Smooth muscle cell (in vitro differentiated cells): Measurements from ENCODE around the gene TCOF1. TPM values are rescaled to one million over a fixed set of nuclear protein-coding genes. Genes with fewer than 3 reads are reported as not detected.
A peak's percentile ranks its signal among the peaks of the same experiment; 100 is the strongest.

Source experiments
- DNase-seq: peaks from one replicate; lab custom pipeline; 2025; ENCODE audit not compliant: unreplicated experiment; lab: John Stamatoyannopoulos, UW
- H2AFZ ChIP-seq: fragments of 200-600 bp; sonication (generic); 2 replicates; pipeline ENCODE4 v1.6.0; 2016; ENCODE audit warnings: antibody characterized with exemption, low read depth, mild to moderate bottlenecking
- H3F3A ChIP-seq: fragments of 200-600 bp; sonication (generic); 2 replicates; pipeline ENCODE4 v1.6.0; 2017; ENCODE audit warnings: antibody characterized with exemption, low read depth
- H3K27ac ChIP-seq: fragments of 200-600 bp; sonication (generic); 2 replicates; pipeline ENCODE4 v1.5.1; 2016; ENCODE audit warnings: low read depth, mild to moderate bottlenecking
- H3K27me3 ChIP-seq: fragments of 200-600 bp; sonication (generic); 2 replicates; pipeline ENCODE4 v1.6.1; 2016; ENCODE audit warnings: low read depth, mild to moderate bottlenecking
- H3K36me3 ChIP-seq: fragments of 200-600 bp; sonication (generic); 2 replicates; pipeline ENCODE4 v1.5.1; 2016; ENCODE audit warnings: low read depth
- H3K4me1 ChIP-seq: fragments of 200-600 bp; sonication (generic); 2 replicates; pipeline ENCODE4 v1.5.1; 2016; ENCODE audit warnings: low read depth
- H3K4me2 ChIP-seq: fragments of 200-600 bp; sonication (generic); 2 replicates; pipeline ENCODE4 v1.6.0; 2016; ENCODE audit warnings: mild to moderate bottlenecking
- H3K4me3 ChIP-seq: fragments of 200-600 bp; sonication (generic); 2 replicates; pipeline ENCODE4 v1.5.1; 2016; ENCODE audit warnings: mild to moderate bottlenecking
- H3K79me2 ChIP-seq: fragments of 200-600 bp; sonication (generic); 2 replicates; pipeline ENCODE4 v1.6.0; 2016; ENCODE audit warnings: low read depth, mild to moderate bottlenecking
- H3K9ac ChIP-seq: fragments of 200-600 bp; sonication (generic); 2 replicates; pipeline ENCODE4 v1.6.0; 2016; ENCODE audit warnings: low read depth
- H3K9me3 ChIP-seq: fragments of 200-600 bp; sonication (generic); replicated peaks from 2 replicates; pipeline ENCODE4 v1.5.1; 2016; ENCODE audit warnings: low read depth
- H4K20me1 ChIP-seq: fragments of 200-600 bp; sonication (generic); 2 replicates; pipeline ENCODE4 v1.6.0; 2016; ENCODE audit warnings: low read depth
- WGBS: methylation state at CpG from one replicate; pipeline ENCODE4 v1.1.7; 2016; ENCODE audit warnings: low lambda C conversion rate; 5-methylcytosine and 5-hydroxymethylcytosine counted together
- polyA plus RNA-seq: library from polyadenylated mRNA; unstranded; fragments of >200 nt; fragmentation: Nextera tagmentation; extraction: Ambion mirVana; gene quantifications from 2 replicates; pipeline ENCODE4 v1.2.1, GENCODE V29; 2016
- total RNA-seq: library from RNA; depleted of rRNA; stranded (reverse); fragments of >200 nt; gene quantifications from 2 replicates; pipeline ENCODE4 v1.2.3, GENCODE V29; 2014
- TF ChIP-seq, protein P1 (sequence below): fragments of 200-600 bp; sonication (generic); IDR thresholded peaks from 2 replicates; pipeline ENCODE4 v1.5.1; 2017; ENCODE audit warnings: borderline replicate concordance, mild to moderate bottlenecking, antibody characterized with exemption; ENCODE audit not compliant: insufficient read depth, poor library complexity, severe bottlenecking

Gene TCOF1
- total and polyA plus RNA-seq, 2 experiments from 2014 or later = 16.0 to 25.9 TPM

DNA sequence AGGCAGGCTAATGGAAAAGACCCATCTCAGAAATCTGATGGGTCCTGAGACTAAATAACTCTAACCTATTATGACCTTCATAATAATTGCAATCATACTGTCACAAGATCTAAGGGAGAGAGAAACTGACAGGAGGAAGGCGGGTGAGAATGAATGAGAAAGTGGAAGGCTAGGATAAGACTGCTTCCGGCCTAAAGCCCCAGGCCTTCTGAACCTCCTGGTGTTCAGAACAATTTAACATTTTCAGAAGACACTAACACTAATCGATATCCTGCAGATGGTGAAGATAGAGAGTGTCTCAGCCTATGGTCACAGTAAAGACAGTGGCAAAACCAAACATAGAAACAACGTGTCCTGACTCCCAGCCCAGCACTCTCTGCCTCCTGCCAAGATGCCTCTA is 90.8 kb downstream of the TCOF1 start:
- peak overlapping the region; percentile 100 for H3K4me2 ChIP-seq
- peaks cover 38% of the 10 kb centered on the region for H3K79me2 ChIP-seq
- H3K27me3 ChIP-seq = no peaks in the 10 kb centered on the region
- peak overlapping the region; percentile 92 for H3K27ac ChIP-seq
- TF ChIP-seq, protein P1, sequence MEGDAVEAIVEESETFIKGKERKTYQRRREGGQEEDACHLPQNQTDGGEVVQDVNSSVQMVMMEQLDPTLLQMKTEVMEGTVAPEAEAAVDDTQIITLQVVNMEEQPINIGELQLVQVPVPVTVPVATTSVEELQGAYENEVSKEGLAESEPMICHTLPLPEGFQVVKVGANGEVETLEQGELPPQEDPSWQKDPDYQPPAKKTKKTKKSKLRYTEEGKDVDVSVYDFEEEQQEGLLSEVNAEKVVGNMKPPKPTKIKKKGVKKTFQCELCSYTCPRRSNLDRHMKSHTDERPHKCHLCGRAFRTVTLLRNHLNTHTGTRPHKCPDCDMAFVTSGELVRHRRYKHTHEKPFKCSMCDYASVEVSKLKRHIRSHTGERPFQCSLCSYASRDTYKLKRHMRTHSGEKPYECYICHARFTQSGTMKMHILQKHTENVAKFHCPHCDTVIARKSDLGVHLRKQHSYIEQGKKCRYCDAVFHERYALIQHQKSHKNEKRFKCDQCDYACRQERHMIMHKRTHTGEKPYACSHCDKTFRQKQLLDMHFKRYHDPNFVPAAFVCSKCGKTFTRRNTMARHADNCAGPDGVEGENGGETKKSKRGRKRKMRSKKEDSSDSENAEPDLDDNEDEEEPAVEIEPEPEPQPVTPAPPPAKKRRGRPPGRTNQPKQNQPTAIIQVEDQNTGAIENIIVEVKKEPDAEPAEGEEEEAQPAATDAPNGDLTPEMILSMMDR = no peak
- WGBS = 15% methylated on average over 4 of the region's 4 CpGs
- H4K20me1 ChIP-seq = peaks cover 62% of the 10 kb centered on the region
- H3K9ac ChIP-seq = peak overlapping the region; percentile 92
- H3K9me3 ChIP-seq = no peaks in the 10 kb centered on the region
- peaks cover 45% of the 10 kb centered on the region for H3F3A ChIP-seq
- H3K36me3 ChIP-seq = peaks cover 18% of the 10 kb centered on the region
- H2AFZ ChIP-seq = no peak overlapping the region
- peaks cover 9% of the 10 kb centered on the region for H3K4me1 ChIP-seq
- no peak for DNase-seq
- H3K4me3 ChIP-seq = peak overlapping the region; percentile 74

DNA sequence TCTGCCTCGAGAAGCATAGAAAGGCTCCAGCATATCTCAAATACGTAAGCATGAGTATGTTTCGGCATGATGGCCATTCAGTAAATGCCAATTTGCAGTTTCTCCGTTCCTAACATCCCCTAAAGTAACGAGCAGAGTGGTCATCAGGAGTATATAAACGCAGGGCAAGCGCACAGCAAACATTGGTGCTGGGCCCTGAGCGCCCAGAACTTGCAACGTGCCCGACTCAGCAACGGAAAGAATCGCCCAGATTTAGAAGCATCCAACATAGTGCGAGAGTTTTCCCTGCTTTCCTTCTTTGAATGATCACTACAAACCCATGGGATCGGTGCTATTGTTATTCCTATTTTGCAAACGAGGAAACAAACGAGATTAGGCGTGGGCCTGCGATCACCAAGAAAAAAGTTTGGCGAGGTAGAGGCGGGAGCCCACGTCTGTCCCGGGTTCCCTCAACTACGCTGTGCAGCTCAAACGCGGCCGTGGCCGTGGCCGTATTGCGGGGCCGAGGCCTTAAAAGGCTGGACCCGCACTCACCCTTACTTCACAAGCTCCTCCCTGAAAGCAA is 91.5 kb downstream of the TCOF1 start:
- peak overlapping the region; percentile 88 for H2AFZ ChIP-seq
- peak overlapping the region; percentile 92 for H3K9ac ChIP-seq
- H3F3A ChIP-seq = peaks cover 38% of the 10 kb centered on the region
- peak overlapping the region; percentile 74 for H3K4me3 ChIP-seq
- 1% methylated on average over 31 of the region's 31 CpGs for WGBS
- peak overlapping the region; percentile 92 for H3K27ac ChIP-seq
- H3K36me3 ChIP-seq = peaks cover 13% of the 10 kb centered on the region
- peak overlapping the region; percentile 100 for H3K4me2 ChIP-seq
- peaks cover 55% of the 10 kb centered on the region for H4K20me1 ChIP-seq
- DNase-seq = no peak
- peaks cover 38% of the 10 kb centered on the region for H3K79me2 ChIP-seq
- H3K9me3 ChIP-seq = no peaks in the 10 kb centered on the region
- no peaks in the 10 kb centered on the region for H3K27me3 ChIP-seq
- TF ChIP-seq, protein P1 = no peak
- H3K4me1 ChIP-seq = peaks cover 9% of the 10 kb centered on the region

Other genes with a start within 250 kb of the TCOF1 start
- 362 and 370 TPM in 2 replicates for gene PDGFRB, start 201.9 kb upstream of the TCOF1 start, total RNA-seq
- 390 and 522 TPM in 2 replicates for gene PDGFRB, start 201.9 kb upstream of the TCOF1 start, polyA plus RNA-seq
- 1.4 and 3.9 TPM in 2 replicates for gene CDX1, start 190.9 kb upstream of the TCOF1 start, total RNA-seq
- 5.0 and 8.5 TPM in 2 replicates for gene CDX1, start 190.9 kb upstream of the TCOF1 start, polyA plus RNA-seq
- not detected in 2 replicates for gene SLC6A7, start 167.6 kb upstream of the TCOF1 start, total RNA-seq
- 0.10 TPM in 1 of 2 replicates, not detected in the other for gene SLC6A7, start 167.6 kb upstream of the TCOF1 start, polyA plus RNA-seq
- gene CAMK2A, start 67.9 kb upstream of the TCOF1 start, total RNA-seq = 1.6 and 2.2 TPM in 2 replicates
- 0.83 and 1.1 TPM in 2 replicates for gene CAMK2A, start 67.9 kb upstream of the TCOF1 start, polyA plus RNA-seq
- 68.9 and 72.8 TPM in 2 replicates for gene ARSI, start 54.8 kb upstream of the TCOF1 start, total RNA-seq
- gene ARSI, start 54.8 kb upstream of the TCOF1 start, polyA plus RNA-seq = 55.9 and 87.6 TPM in 2 replicates
- gene CD74, start 55.2 kb downstream of the TCOF1 start, total RNA-seq = 0.90 and 2.7 TPM in 2 replicates
- gene CD74, start 55.2 kb downstream of the TCOF1 start, polyA plus RNA-seq = 3.9 and 9.3 TPM in 2 replicates
- 2,252 and 2,349 TPM in 2 replicates for gene RPS14, start 92.0 kb downstream of the TCOF1 start, total RNA-seq
- 1,004 and 1,045 TPM in 2 replicates for gene RPS14, start 92.0 kb downstream of the TCOF1 start, polyA plus RNA-seq
- 53.0 and 64.6 TPM in 2 replicates for gene NDST1, start 150.4 kb downstream of the TCOF1 start, total RNA-seq
- 32.4 and 42.1 TPM in 2 replicates for gene NDST1, start 150.4 kb downstream of the TCOF1 start, polyA plus RNA-seq